OCI-LY7 (cell line): ENCODE data around the gene MTHFSD.

ENCODE experiments used
- EZH2phosphoT487 ChIP-seq: fragments of 200-600 bp; sonication (generic); IDR thresholded peaks from 2 replicates; pipeline ENCODE4 v1.6.1; 2018; ENCODE audit warnings: low read depth, borderline replicate concordance, mild to moderate bottlenecking, mixed run types, antibody characterized with exemption, low read length, moderate library complexity, mixed read lengths
- TF ChIP-seq, protein P1 (sequence below): fragments of 200-600 bp; sonication (generic); conservative IDR thresholded peaks from 2 replicates; pipeline ENCODE4 v1.5.1; 2014; ENCODE audit warnings: mild to moderate bottlenecking, antibody characterized with exemption, low read length, moderate library complexity, mixed read lengths

DNA sequence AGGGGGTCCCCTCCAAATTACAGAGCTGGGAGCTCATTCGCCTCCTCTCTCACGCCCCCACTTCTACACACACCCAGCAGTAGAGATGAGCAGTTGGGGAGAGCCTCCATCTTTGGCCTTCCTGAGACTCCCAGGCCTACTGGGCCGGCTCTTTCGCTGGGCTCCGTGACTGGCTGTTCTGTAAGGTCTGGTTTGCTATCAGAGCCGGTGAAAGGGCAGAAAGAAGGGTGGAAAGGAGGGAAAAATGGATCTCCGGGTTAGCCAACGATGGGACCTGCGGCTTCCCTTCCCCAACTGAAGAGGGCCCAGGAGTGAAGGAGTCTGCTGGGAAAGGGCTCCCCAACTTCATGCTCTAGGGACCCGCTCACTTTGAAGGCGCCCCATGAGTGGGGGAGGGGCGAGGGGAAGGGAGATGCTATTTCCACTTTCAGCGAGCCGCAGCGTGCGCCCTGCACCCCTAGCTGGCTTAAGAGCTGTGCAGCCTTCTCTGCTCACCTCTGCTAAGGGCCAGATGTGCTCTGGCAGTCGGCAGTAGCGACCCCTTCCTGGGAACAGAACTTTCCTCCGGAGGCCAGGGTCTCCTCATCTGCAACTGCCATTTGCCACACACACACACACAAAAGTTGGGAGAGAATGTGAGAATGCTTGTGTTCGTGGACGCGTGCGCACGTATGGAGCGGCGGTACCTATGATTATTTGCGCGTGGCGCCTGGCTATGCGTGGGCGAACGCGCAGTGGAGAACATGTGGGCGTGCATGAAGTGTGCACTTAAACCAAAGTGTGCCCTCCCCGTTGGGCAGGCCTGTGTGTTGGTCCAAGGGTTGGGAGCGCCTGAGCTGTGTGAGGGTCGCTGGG is 47.6 kb downstream of the MTHFSD start:
- TF ChIP-seq, protein P1, sequence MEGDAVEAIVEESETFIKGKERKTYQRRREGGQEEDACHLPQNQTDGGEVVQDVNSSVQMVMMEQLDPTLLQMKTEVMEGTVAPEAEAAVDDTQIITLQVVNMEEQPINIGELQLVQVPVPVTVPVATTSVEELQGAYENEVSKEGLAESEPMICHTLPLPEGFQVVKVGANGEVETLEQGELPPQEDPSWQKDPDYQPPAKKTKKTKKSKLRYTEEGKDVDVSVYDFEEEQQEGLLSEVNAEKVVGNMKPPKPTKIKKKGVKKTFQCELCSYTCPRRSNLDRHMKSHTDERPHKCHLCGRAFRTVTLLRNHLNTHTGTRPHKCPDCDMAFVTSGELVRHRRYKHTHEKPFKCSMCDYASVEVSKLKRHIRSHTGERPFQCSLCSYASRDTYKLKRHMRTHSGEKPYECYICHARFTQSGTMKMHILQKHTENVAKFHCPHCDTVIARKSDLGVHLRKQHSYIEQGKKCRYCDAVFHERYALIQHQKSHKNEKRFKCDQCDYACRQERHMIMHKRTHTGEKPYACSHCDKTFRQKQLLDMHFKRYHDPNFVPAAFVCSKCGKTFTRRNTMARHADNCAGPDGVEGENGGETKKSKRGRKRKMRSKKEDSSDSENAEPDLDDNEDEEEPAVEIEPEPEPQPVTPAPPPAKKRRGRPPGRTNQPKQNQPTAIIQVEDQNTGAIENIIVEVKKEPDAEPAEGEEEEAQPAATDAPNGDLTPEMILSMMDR: no peak
- TF ChIP-seq EZH2phosphoT487: no peak
